Smooth muscle cell (in vitro differentiated cells): Measurements from ENCODE around the gene ST3GAL3. TPM values are rescaled to one million over a fixed set of nuclear protein-coding genes. Genes with fewer than 3 reads are reported as not detected.

Experiments used
- DNase-seq: peaks from one replicate; lab custom pipeline; 2025; ENCODE audit not compliant: unreplicated experiment; lab: John Stamatoyannopoulos, UW
- H2AFZ ChIP-seq: fragments of 200-600 bp; sonication (generic); 2 replicates; pipeline ENCODE4 v1.6.0; 2016; ENCODE audit warnings: antibody characterized with exemption, low read depth, mild to moderate bottlenecking
- H3F3A ChIP-seq: fragments of 200-600 bp; sonication (generic); 2 replicates; pipeline ENCODE4 v1.6.0; 2017; ENCODE audit warnings: antibody characterized with exemption, low read depth
- H3K27ac ChIP-seq: fragments of 200-600 bp; sonication (generic); 2 replicates; pipeline ENCODE4 v1.5.1; 2016; ENCODE audit warnings: low read depth, mild to moderate bottlenecking
- H3K27me3 ChIP-seq: fragments of 200-600 bp; sonication (generic); 2 replicates; pipeline ENCODE4 v1.6.1; 2016; ENCODE audit warnings: low read depth, mild to moderate bottlenecking
- H3K36me3 ChIP-seq: fragments of 200-600 bp; sonication (generic); 2 replicates; pipeline ENCODE4 v1.5.1; 2016; ENCODE audit warnings: low read depth
- H3K4me1 ChIP-seq: fragments of 200-600 bp; sonication (generic); 2 replicates; pipeline ENCODE4 v1.5.1; 2016; ENCODE audit warnings: low read depth
- H3K4me2 ChIP-seq: fragments of 200-600 bp; sonication (generic); 2 replicates; pipeline ENCODE4 v1.6.0; 2016; ENCODE audit warnings: mild to moderate bottlenecking
- H3K4me3 ChIP-seq: fragments of 200-600 bp; sonication (generic); 2 replicates; pipeline ENCODE4 v1.5.1; 2016; ENCODE audit warnings: mild to moderate bottlenecking
- H3K79me2 ChIP-seq: fragments of 200-600 bp; sonication (generic); 2 replicates; pipeline ENCODE4 v1.6.0; 2016; ENCODE audit warnings: low read depth, mild to moderate bottlenecking
- H3K9ac ChIP-seq: fragments of 200-600 bp; sonication (generic); 2 replicates; pipeline ENCODE4 v1.6.0; 2016; ENCODE audit warnings: low read depth
- H3K9me3 ChIP-seq: fragments of 200-600 bp; sonication (generic); replicated peaks from 2 replicates; pipeline ENCODE4 v1.5.1; 2016; ENCODE audit warnings: low read depth
- H4K20me1 ChIP-seq: fragments of 200-600 bp; sonication (generic); 2 replicates; pipeline ENCODE4 v1.6.0; 2016; ENCODE audit warnings: low read depth
- WGBS: methylation state at CpG from one replicate; pipeline ENCODE4 v1.1.7; 2016; ENCODE audit warnings: low lambda C conversion rate; 5-methylcytosine and 5-hydroxymethylcytosine counted together
- polyA plus RNA-seq: library from polyadenylated mRNA; unstranded; fragments of >200 nt; fragmentation: Nextera tagmentation; extraction: Ambion mirVana; gene quantifications from 2 replicates; pipeline ENCODE4 v1.2.1, GENCODE V29; 2016
- total RNA-seq: library from RNA; depleted of rRNA; stranded (reverse); fragments of >200 nt; gene quantifications from 2 replicates; pipeline ENCODE4 v1.2.3, GENCODE V29; 2014
- TF ChIP-seq, protein P1 (sequence below): fragments of 200-600 bp; sonication (generic); IDR thresholded peaks from 2 replicates; pipeline ENCODE4 v1.5.1; 2017; ENCODE audit warnings: borderline replicate concordance, mild to moderate bottlenecking, antibody characterized with exemption; ENCODE audit not compliant: insufficient read depth, poor library complexity, severe bottlenecking

The ST3GAL3 gene
- total and polyA plus RNA-seq, 2 experiments from 2014 or later, result 16.0 to 16.6 TPM

DNA sequence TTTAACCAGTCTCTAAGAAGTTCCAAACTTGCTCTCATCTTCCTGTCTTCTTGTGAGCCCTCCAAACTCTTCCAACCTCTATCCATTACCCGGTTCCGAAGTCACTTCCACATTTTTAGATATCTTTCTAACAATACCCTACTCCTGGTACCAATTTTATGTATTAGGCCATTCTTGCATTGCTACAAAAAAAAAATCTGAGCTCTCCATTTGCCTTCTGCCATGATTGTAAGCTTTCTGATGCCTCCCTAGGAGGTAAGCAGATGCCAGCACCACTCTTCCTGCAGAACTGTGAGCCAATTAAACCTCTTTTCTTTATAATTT lies 134.8 kb downstream of the ST3GAL3 start:
- H3K4me2 ChIP-seq, result no peak overlapping the region
- H3K4me1 ChIP-seq, result no peaks in the 10 kb centered on the region
- no peaks in the 10 kb centered on the region for H3F3A ChIP-seq
- H3K27me3 ChIP-seq, result no peaks in the 10 kb centered on the region
- TF ChIP-seq, protein P1, sequence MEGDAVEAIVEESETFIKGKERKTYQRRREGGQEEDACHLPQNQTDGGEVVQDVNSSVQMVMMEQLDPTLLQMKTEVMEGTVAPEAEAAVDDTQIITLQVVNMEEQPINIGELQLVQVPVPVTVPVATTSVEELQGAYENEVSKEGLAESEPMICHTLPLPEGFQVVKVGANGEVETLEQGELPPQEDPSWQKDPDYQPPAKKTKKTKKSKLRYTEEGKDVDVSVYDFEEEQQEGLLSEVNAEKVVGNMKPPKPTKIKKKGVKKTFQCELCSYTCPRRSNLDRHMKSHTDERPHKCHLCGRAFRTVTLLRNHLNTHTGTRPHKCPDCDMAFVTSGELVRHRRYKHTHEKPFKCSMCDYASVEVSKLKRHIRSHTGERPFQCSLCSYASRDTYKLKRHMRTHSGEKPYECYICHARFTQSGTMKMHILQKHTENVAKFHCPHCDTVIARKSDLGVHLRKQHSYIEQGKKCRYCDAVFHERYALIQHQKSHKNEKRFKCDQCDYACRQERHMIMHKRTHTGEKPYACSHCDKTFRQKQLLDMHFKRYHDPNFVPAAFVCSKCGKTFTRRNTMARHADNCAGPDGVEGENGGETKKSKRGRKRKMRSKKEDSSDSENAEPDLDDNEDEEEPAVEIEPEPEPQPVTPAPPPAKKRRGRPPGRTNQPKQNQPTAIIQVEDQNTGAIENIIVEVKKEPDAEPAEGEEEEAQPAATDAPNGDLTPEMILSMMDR, result no peak
- no peak overlapping the region for H3K4me3 ChIP-seq
- no peaks in the 10 kb centered on the region for H3K79me2 ChIP-seq
- no peak overlapping the region for H3K9ac ChIP-seq
- H2AFZ ChIP-seq, result no peak overlapping the region
- H3K9me3 ChIP-seq, result no peaks in the 10 kb centered on the region
- whole genome bisulfite sequencing, result 95% methylated on average over 2 of the region's 2 CpGs
- peaks cover 20% of the 10 kb centered on the region for H4K20me1 ChIP-seq
- DNase-seq, result no peak
- no peak overlapping the region for H3K27ac ChIP-seq
- H3K36me3 ChIP-seq, result no peaks in the 10 kb centered on the region

DNA sequence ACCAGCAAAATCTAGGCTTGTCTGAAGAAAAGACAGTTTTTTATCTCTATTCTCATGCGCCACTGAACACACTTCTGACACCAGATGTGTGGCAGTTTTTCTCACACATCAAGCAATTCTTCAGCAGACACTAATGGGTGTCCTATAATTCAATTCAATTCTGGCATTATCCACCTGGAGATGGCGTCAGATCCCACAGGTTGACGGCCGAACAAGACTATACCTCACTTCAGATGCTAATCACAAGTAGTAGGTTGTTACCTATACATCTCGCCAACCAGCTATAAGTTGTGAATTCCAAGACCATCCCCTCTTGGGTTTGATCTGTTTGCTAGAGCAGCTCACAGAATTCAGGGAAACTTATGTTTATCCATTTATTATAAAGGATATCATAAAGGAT lies 136.3 kb downstream of the ST3GAL3 start:
- Histone ChIP-seq H3K4me1 (no peaks in the 10 kb centered on the region), H3K27me3 (no peaks in the 10 kb centered on the region), H4K20me1 (peaks cover 16% of the 10 kb centered on the region), H3K27ac (no peak overlapping the region), H3K4me3 (no peak overlapping the region), H3K9me3 (no peaks in the 10 kb centered on the region), H3K36me3 (no peaks in the 10 kb centered on the region), H2AFZ (no peak overlapping the region), H3F3A (no peaks in the 10 kb centered on the region), H3K79me2 (no peaks in the 10 kb centered on the region), H3K9ac (no peak overlapping the region), H3K4me2 (no peak overlapping the region)
- DNase-seq, result no peak
- TF ChIP-seq, protein P1, result no peak
- 94% methylated on average over 5 of the region's 5 CpGs for WGBS

GRCh38 chr1:43844114-43844513 lies 136.8 kb downstream of the ST3GAL3 start:
- no peaks in the 10 kb centered on the region for H3K79me2 ChIP-seq
- no peak overlapping the region for H3K4me3 ChIP-seq
- TF ChIP-seq, protein P1, result no peak
- no peak overlapping the region for H3K9ac ChIP-seq
- WGBS, result 52% methylated on average over 1 of the region's 1 CpG
- H3K9me3 ChIP-seq, result no peaks in the 10 kb centered on the region
- no peaks in the 10 kb centered on the region for H3K27me3 ChIP-seq
- no peaks in the 10 kb centered on the region for H3F3A ChIP-seq
- H3K36me3 ChIP-seq, result no peaks in the 10 kb centered on the region
- H4K20me1 ChIP-seq, result peaks cover 19% of the 10 kb centered on the region
- H3K27ac ChIP-seq, result no peak overlapping the region
- H2AFZ ChIP-seq, result no peak overlapping the region
- no peak for DNase-seq
- no peak overlapping the region for H3K4me2 ChIP-seq
- H3K4me1 ChIP-seq, result no peaks in the 10 kb centered on the region

DNA sequence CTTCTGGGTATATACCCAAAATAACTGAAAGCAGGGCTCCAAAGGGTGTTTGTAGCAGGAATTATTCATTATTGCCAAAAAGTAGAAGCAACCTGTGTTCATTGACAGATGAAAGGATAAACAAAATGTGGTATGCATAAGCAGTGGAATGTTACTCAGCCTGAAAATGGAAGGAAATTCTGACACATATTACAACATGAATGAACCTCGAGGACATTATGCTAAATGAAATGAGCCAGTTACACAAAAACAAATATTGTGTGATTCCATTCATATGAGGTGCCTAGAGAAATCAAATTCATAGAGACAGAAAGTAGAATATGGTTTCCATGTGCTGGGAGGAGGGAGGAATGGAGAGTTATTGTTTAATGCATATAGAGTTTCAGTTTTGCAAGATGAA lies 140.0 kb downstream of the ST3GAL3 start:
- no peak for DNase-seq
- TF ChIP-seq, protein P1, result no peak
- 84% methylated on average over 1 of the region's 1 CpG for WGBS

More for the DNA sequence above, 140.0 kb downstream of the ST3GAL3 start:
- Histone ChIP-seq H3K4me3 (no peak overlapping the region), H3K27me3 (no peaks in the 10 kb centered on the region), H4K20me1 (peaks cover 48% of the 10 kb centered on the region), H2AFZ (no peak overlapping the region), H3K9ac (no peak overlapping the region), H3K4me1 (no peaks in the 10 kb centered on the region), H3K9me3 (no peaks in the 10 kb centered on the region), H3K36me3 (no peaks in the 10 kb centered on the region), H3K79me2 (no peaks in the 10 kb centered on the region), H3K27ac (no peak overlapping the region), H3K4me2 (no peak overlapping the region), H3F3A (no peaks in the 10 kb centered on the region)
